Liver (tissue), 9 donors: Measurements from ENCODE around the gene MSL2. TPM values are rescaled to one million over a fixed set of nuclear protein-coding genes. Genes with fewer than 3 reads are reported as not detected.

Experiments
- DNase-seq: peaks from one replicate; pipeline ENCODE4 v3.0.0-alpha.2; 2017; ENCODE audit warnings: low spot score
- H3K27ac ChIP-seq, 2 donors: one replicate each; pipeline ENCODE4 v1.7.0; 2013; ENCODE audit warnings: inconsistent platforms in 2 of 2, low read length in 2 of 2, control low read depth in 1 of 2, low read depth in 1 of 2, mild to moderate bottlenecking in 1 of 2
- H3K27me3 ChIP-seq, 4 donors: one replicate each; pipeline versions ENCODE4 v1.6.1 to v1.7.0; 2013; ENCODE audit warnings: low read length in 3 of 4, inconsistent platforms in 1 of 4, mild to moderate bottlenecking in 1 of 4, moderate library complexity in 1 of 4; ENCODE audit not compliant: control insufficient read depth in 4 of 4, insufficient read depth in 4 of 4
- H3K36me3 ChIP-seq, 4 donors: one replicate each; pipeline versions ENCODE4 v1.6.1 to v1.7.0; 2013; ENCODE audit warnings: low read length in 3 of 4, mild to moderate bottlenecking in 3 of 4, low read depth in 1 of 4, moderate library complexity in 1 of 4; ENCODE audit not compliant: control insufficient read depth in 4 of 4, insufficient read depth in 3 of 4
- H3K4me1 ChIP-seq, 4 donors: one replicate each; pipeline versions ENCODE4 v1.6.1 to v1.7.0; 2013; ENCODE audit warnings: low read length in 3 of 4, mild to moderate bottlenecking in 3 of 4, moderate library complexity in 1 of 4; ENCODE audit not compliant: control insufficient read depth in 4 of 4, insufficient read depth in 4 of 4
- H3K4me3 ChIP-seq, 3 donors: one replicate each; pipeline versions ENCODE4 v1.6.1 to v1.7.0; 2013; ENCODE audit warnings: low read length in 3 of 3, control low read depth in 1 of 3, low read depth in 1 of 3, mild to moderate bottlenecking in 1 of 3
- H3K9ac ChIP-seq, 2 donors: one replicate each; pipeline ENCODE4 v1.7.0; 2013; ENCODE audit warnings: low read length in 2 of 2, mild to moderate bottlenecking in 2 of 2, moderate library complexity in 2 of 2, control low read depth in 1 of 2, low read depth in 1 of 2
- H3K9me3 ChIP-seq, 4 donors: one replicate each; pipeline versions ENCODE4 v1.6.1 to v1.7.0; 2013; ENCODE audit warnings: low read length in 3 of 4; ENCODE audit not compliant: control insufficient read depth in 4 of 4
- EGR1 ChIP-seq, 2 donors: IDR thresholded peaks; 2 replicates each; pipeline ENCODE4 v1.6.1; 2016 to 2018; ENCODE audit warnings: antibody characterized with exemption in 2 of 2, low read depth in 2 of 2
- FOXA1 ChIP-seq: IDR thresholded peaks from 2 replicates; pipeline ENCODE4 v1.6.1; 2016; ENCODE audit warnings: antibody characterized with exemption
- FOXA2 ChIP-seq: IDR thresholded peaks from 2 replicates; pipeline ENCODE4 v1.6.1; 2016; ENCODE audit warnings: antibody characterized with exemption
- JUND ChIP-seq, 2 donors: IDR thresholded peaks; 2 replicates each; pipeline ENCODE4 v1.6.1; 2016; ENCODE audit warnings: antibody characterized with exemption in 2 of 2
- MAX ChIP-seq: IDR thresholded peaks from 2 replicates; pipeline ENCODE4 v1.6.1; 2016; ENCODE audit warnings: antibody characterized with exemption
- NR2F2 ChIP-seq: IDR thresholded peaks from 2 replicates; pipeline ENCODE4 v1.6.1; 2016; ENCODE audit warnings: antibody characterized with exemption
- RXRA ChIP-seq, 2 donors: IDR thresholded peaks; 2 replicates each; pipeline ENCODE4 v1.6.1; 2017 to 2018; ENCODE audit warnings: antibody characterized with exemption in 2 of 2, mild to moderate bottlenecking in 1 of 2
- TAF1 ChIP-seq: conservative IDR thresholded peaks from 2 replicates; pipeline ENCODE4 v1.6.1; 2016; ENCODE audit warnings: antibody characterized with exemption, mild to moderate bottlenecking
- YY1 ChIP-seq: IDR thresholded peaks from 2 replicates; pipeline ENCODE4 v1.6.1; 2016; ENCODE audit warnings: antibody characterized with exemption, mild to moderate bottlenecking
- WGBS: extraction: QIAGEN DNeasy Blood & Tissue Kit; methylation state at CpG from one replicate; pipeline ENCODE4 v1.1.7; 2013; 5-methylcytosine and 5-hydroxymethylcytosine counted together
- polyA plus RNA-seq, 2 donors: library from polyadenylated mRNA; stranded (reverse) in 1 of 2; unstranded in 1 of 2; fragments of 200-250 nt in 1 of 2; fragments of >200 nt in 1 of 2; fragmentation: Nextera tagmentation in 1 of 2; extraction: Ambion mirVana in 1 of 2; gene quantifications; one replicate each; pipeline versions ENCODE4 v1.2.1 to v1.2.3, GENCODE V29; 2013 to 2015
- total RNA-seq, 2 donors: library from RNA; depleted of rRNA; stranded (reverse); fragments of >200 nt; gene quantifications; one replicate each; pipeline ENCODE4 v1.2.3, GENCODE V29; 2014
- TF ChIP-seq, protein P1 (sequence below): IDR thresholded peaks from 2 replicates; pipeline ENCODE4 v1.6.1; 2016; ENCODE audit warnings: antibody characterized with exemption, mild to moderate bottlenecking
- TF ChIP-seq, protein P2 (sequence below): IDR thresholded peaks from 2 replicates; pipeline ENCODE4 v1.6.1; 2016; ENCODE audit warnings: antibody characterized with exemption
- donor health status: healthy.
- donor health status: healthy.
- donor health status: healthy.
- donor health status: healthy.
- donor health status: healthy.

Gene MSL2
- total and polyA plus RNA-seq, 4 donors, result 2.7 to 18.7 (median 9.1) TPM

DNA sequence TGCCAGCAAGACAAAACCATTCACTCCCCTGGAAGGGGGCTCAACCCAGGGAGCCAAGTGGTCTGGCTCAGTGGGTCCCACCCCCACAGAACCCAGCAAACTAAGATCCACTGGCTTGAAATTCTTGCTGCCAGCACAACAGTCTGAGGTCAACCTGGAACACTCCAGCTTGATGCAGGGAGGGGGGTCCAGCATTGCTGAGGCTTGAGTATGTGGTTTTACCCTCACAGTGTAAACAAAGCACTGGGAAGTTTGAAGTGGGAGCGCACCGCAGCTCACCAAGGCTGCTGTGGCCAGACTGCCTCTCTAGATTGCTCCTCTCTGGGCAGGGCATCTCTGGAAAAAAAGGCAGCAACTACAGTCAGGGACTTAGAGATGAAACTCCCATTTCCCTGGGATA, 81.7 kb downstream of the MSL2 start:
- H3K36me3 ChIP-seq, result no peaks in the 10 kb centered on the region
- WGBS, result 99% methylated on average over 2 of the region's 2 CpGs
- no peaks in the 10 kb centered on the region for H3K27me3 ChIP-seq
- TF ChIP-seq FOXA1, result no peak
- no peak for TF ChIP-seq JUND (IDR thresholded peaks at IDR 0.05)
- no peak for TF ChIP-seq EGR1 (IDR thresholded peaks at IDR 0.05; ENCODE audit: low read depth in 2 of 2)
- no peaks in the 10 kb centered on the region for H3K9me3 ChIP-seq
- H3K4me3 ChIP-seq, result no peak overlapping the region
- H3K27ac ChIP-seq, result no peak overlapping the region
- H3K9ac ChIP-seq, result no peak overlapping the region
- no peak for DNase-seq
- H3K4me1 ChIP-seq, result no peaks in the 10 kb centered on the region

DNA sequence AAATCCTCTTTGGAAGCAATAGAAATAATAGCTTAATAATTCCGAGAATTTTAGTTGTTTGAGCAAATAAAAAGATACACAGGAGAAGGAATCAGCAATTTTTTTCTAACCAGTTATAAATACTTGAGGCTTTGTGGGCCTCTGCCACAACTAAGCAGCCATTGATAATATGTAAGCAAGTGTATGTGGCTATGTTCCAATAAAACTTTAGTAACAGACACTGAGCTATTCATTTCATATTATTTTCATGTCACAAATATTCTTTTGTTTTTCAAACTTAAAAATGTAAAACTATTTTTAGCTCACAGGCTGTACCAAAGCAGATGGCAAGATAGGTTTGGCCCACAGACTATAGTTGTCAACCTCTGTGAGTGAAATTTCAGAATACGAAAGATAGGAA, 85.7 kb downstream of the MSL2 start:
- 96% methylated on average over 2 of the region's 2 CpGs for WGBS
- no peaks in the 10 kb centered on the region for H3K36me3 ChIP-seq
- no peaks in the 10 kb centered on the region for H3K4me1 ChIP-seq
- no peak overlapping the region for H3K4me3 ChIP-seq
- no peaks in the 10 kb centered on the region for H3K9me3 ChIP-seq
- H3K9ac ChIP-seq, result no peak overlapping the region
- no peaks in the 10 kb centered on the region for H3K27me3 ChIP-seq
- no peak for DNase-seq
- TF ChIP-seq MAX, result no peak
- no peak overlapping the region for H3K27ac ChIP-seq

DNA sequence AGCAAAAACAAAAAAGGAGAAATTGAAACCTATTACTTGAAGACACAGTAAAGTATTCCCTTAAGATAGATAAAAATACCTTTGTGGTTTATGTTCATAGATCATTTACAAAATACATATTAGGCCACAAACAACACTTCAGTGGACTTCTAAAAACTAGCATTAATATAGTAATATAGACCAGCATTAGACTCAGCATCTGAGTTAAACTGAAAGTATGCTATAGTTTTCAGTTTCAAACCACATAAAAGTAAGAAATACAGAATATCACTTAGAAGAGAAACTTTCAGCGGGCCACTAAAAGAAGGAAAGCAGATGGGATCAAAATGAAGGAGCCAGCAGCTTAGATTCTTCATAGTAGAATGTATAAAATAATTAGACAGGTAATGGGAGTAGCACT, 86.6 kb downstream of the MSL2 start:
- DNase-seq, result no peak
- no peak overlapping the region for H3K9ac ChIP-seq
- 92% methylated on average over 1 of the region's 1 CpG for WGBS
- no peaks in the 10 kb centered on the region for H3K9me3 ChIP-seq
- H3K27ac ChIP-seq, result no peak overlapping the region
- H3K27me3 ChIP-seq, result no peaks in the 10 kb centered on the region
- TF ChIP-seq FOXA1 (no peak), JUND (IDR thresholded peaks at IDR 0.05) (no peak), RXRA (IDR thresholded peaks at IDR 0.05) (no peak), FOXA2 (no peak), NR2F2 (no peak), MAX (no peak), YY1 (no peak), TAF1 (no peak)
- TF ChIP-seq, protein P1, sequence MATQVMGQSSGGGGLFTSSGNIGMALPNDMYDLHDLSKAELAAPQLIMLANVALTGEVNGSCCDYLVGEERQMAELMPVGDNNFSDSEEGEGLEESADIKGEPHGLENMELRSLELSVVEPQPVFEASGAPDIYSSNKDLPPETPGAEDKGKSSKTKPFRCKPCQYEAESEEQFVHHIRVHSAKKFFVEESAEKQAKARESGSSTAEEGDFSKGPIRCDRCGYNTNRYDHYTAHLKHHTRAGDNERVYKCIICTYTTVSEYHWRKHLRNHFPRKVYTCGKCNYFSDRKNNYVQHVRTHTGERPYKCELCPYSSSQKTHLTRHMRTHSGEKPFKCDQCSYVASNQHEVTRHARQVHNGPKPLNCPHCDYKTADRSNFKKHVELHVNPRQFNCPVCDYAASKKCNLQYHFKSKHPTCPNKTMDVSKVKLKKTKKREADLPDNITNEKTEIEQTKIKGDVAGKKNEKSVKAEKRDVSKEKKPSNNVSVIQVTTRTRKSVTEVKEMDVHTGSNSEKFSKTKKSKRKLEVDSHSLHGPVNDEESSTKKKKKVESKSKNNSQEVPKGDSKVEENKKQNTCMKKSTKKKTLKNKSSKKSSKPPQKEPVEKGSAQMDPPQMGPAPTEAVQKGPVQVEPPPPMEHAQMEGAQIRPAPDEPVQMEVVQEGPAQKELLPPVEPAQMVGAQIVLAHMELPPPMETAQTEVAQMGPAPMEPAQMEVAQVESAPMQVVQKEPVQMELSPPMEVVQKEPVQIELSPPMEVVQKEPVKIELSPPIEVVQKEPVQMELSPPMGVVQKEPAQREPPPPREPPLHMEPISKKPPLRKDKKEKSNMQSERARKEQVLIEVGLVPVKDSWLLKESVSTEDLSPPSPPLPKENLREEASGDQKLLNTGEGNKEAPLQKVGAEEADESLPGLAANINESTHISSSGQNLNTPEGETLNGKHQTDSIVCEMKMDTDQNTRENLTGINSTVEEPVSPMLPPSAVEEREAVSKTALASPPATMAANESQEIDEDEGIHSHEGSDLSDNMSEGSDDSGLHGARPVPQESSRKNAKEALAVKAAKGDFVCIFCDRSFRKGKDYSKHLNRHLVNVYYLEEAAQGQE, result no peak
- TF ChIP-seq, protein P2, sequence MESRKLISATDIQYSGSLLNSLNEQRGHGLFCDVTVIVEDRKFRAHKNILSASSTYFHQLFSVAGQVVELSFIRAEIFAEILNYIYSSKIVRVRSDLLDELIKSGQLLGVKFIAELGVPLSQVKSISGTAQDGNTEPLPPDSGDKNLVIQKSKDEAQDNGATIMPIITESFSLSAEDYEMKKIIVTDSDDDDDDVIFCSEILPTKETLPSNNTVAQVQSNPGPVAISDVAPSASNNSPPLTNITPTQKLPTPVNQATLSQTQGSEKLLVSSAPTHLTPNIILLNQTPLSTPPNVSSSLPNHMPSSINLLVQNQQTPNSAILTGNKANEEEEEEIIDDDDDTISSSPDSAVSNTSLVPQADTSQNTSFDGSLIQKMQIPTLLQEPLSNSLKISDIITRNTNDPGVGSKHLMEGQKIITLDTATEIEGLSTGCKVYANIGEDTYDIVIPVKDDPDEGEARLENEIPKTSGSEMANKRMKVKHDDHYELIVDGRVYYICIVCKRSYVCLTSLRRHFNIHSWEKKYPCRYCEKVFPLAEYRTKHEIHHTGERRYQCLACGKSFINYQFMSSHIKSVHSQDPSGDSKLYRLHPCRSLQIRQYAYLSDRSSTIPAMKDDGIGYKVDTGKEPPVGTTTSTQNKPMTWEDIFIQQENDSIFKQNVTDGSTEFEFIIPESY, result no peak
- no peak overlapping the region for H3K4me3 ChIP-seq
- H3K36me3 ChIP-seq, result no peaks in the 10 kb centered on the region
- H3K4me1 ChIP-seq, result no peaks in the 10 kb centered on the region
